Activated naive CD8-positive, alpha-beta T cell treated with anti-CD3 and anti-CD28 coated beads, Interleukin-2, amount 50 U/mL, for 16 hours (primary cell): ENCODE measurements around the gene PACRG.
"Not testable (repeated sequence)": the region's sequence is repeated elsewhere in the genome, so short reads cannot be mapped to it uniquely, and the experiment has no call there.

Experiments used
- DNase-seq: peaks from one replicate; pipeline ENCODE4 v3.0.0-alpha.2; 2020; ENCODE audit warnings: low read depth, low spot score

Gene PACRG

DNA sequence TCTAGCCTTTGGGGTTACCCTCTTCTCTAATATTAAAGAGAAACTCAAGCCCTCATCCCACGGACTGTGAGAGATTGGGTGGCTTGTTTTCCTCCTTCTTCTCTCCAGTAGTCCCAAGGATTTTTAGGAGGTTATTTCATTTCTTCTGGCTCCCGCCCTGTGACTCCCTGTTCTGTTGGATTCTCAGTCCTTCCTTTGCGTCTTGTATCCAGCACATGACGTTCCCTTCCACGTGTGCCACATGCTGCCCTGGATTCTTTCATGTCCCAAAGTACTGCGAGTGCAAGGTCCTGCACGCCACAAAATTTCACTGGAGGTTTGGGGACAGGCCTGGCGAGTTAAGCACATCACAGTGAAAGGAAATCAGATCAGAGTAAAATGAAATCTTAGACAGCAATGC is 213.4 kb downstream of the PACRG start:
- DNase-seq = no peak

DNA sequence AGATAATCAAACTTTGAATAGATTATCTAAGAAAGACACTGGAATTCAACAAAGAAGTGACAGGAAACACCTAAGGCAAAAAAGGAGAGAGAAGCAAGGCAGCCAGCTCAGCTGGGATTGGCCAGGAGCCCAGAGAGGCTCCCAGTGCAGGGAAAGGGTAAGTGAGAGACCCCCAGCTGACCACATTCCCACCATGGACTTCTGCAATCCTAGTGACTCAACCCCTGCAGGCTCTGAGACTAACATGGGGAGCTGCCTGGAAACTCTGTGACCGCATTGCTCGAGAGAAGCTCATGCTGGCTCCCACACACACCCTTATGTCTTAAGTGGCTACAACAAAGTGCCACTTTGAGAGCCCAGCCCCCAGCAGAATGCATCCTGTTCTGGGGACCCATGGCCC is 215.1 kb downstream of the PACRG start:
- no peak for DNase-seq

DNA sequence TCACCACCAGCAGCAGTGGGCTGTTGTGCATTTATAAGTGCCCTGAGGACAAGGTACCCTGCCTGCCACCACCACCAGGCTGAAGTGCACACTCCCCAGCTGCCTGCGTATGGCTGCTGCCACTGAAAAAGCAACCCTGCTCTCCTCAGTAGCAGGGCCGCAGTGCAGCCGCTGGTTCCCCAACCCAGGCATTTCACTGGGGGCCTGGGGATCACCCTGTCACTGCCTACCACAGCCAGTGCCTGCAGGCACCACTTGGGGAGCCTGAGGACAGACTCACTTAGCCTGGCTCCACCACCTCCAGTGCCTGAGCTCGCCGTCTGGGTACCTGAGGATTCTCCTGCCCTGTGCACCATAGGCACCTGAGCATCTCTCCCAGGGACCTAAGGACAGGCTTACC is 215.6 kb downstream of the PACRG start:
- DNase-seq = no peak

DNA sequence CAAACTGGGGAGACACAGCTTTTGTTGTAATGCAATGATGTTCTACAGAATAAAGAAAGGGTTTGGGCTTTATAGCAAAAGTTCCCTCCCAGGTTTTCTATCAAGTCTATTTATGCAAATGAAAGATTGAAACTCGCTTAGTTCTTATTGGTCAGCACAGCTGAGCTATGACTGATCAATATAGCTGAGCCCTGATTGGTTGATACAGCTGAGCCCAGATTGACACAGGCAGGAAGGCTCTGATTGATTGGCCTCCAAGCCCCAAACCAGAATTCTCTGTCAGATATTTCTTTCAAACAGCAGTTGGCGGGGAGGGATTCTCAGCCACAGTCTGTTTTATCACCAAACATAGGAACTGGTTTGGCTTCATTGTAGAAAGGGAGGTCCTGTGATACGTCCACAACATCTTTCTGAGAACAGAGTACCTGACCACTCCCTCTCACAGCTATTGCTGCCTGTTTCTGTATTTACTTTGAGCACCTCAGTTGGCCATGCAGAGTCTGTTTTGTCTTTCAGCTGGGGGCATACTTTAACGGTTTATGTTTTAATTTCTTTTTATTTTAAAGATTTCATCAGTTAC is 223.5 kb downstream of the PACRG start:
- no peak for DNase-seq

DNA sequence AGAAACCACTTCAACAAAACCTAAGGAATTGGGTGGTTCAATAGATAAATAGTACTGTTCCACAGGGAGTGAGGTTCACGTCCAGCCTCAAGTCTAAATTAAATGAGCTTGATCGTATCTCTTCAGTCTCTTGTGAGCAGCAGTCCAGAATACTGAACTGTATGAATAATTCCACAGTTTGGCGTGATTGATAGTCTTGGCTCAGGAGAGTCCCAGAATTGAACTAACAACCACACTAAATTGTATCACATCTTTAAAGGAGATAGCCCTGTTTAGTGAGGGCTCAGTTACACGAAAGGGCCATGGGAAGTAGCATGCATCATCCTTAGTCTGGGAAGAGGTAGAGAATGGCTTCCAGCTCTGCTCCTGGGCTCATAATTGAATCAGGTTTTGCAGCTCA is 224.6 kb downstream of the PACRG start:
- DNase-seq = no peak

DNA sequence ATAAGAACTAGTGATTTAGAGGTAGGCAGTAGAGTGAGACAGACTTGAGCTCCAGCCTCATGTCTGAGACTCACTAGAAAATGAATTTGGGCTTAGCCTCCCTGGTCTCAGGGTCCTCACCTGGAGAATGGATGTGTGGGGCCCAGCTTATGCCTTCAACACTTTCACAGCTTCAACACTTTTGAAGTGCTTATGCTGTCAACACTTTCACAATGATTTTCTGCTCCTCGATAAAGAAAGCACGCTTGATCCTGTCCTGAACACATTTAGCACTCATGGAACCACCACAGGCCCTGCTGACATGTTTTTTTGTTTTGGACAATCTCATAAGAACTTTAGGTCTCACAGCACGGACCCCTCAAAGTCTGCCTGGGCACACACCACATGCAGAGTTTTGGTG is 229.3 kb downstream of the PACRG start:
- DNase-seq = no peak

DNA sequence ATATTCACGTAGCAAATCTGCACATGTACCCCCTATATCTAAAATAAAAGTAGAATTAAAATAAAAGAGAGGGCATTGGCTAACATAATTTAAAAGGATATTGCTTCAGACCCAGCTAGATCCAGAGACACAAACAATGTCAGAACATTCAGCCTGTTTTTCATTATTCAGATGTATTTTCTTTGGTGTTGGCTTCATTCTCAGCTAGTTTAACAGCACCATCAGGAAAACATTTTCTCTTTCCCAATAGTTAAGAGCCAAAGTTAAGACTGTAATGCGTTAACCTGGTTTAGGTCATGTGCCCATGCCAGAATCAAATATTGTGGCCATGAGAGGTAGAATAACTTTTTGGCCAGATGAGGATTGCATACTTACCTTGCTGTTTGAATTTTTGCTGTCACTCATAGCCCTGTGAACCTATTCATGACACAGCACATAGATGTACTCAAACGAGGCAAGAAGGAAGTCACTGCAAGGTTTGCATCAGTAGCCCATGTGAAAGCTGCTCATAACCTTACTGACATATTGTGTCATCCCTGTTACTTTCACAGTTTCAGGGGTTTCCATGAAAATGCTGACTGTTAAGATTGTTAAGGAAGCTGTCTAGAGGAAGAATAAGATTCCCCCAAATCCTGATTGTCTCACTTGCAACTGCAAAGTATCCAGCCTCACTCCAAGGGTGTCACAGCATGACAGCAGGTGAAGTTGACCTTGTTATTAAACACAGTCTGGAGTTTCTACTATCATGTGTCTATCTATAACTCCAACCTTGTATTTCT is 233.1 kb downstream of the PACRG start:
- DNase-seq = no peak

DNA sequence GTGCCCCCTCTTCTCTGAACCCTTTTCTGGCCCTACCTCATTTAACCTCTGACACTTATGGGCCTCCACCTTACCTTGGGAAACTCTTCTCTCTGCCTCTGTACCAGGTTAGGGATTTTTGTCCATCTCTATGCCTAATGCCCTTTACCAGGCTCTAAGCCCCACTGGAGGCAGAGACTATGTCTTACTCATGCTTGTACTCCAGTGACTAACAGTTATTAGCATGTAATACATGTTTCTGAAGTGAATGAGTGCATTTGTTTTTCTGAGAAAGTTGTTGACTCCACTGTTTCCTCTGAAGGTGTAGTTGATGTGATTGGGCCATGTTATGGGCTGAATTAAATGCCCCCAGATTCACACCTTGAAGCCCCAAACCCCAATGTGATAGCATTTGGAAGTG is 234.3 kb downstream of the PACRG start:
- no peak for DNase-seq

DNA sequence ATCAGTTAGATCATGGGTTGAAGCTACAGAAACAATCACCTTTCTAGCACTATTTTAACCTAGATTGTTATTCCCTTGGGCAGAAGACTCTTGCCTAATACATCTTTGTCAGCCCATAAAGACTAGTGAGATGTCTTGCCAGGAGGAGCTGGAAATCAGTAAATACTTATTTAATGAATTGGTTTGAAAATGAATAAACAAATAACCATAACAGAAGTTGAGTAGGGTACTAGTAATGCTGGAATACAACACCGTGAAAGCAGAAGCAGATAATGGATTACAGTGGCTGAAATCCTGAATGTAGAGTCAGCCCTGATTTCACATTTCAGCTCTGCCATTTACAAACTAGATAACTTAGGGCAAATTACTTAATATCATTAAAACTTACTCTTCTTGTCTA is 236.1 kb downstream of the PACRG start:
- no peak for DNase-seq

DNA sequence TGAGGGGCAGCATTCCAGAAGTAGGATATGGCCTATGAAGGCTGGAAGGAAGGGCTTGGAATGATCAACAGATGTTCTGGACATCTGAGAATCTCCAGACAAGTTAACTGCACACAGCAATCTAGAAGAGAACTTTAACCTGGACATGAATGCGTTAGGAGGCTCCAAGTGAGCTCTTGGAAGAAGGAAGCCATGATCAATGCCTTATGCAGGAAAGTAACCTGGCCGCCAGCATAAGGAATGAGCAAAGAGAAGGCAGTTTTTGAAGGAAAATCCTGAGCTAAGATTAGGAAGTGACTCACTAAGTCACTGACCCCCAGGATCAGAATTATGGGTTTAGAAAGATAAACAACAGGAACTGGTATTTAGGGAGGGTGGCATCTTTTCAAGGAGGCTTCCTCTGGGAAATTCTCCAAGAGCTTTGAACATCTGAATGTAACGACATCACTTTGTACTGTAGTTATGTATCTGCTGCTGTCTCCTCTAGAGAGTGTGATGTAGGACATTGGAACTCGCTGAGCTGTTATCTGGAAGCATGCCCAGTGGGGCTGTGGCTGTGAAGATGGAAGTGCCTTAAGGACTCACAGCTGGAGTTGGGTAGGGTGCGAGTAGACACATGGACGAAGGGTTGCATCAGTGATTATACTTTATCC is 236.8 kb downstream of the PACRG start:
- no peak for DNase-seq

DNA sequence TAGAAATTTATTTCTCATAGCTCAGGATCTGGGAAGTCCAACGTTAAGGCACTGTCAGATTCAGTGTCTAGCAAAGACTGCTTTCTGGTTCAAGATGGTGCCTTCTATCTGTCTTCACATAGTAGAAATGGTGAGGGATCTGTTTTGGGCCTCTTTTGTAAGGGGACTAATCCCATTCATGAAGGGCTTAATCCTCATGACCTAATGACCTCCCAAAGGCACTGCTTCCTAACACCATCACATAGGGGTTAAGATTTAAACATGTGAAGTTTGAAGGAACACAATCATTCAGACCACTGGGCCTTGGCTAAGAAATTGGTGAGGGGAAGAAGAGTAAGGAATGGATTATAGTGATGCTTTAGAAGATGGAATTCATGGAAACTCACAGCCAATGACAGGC is 237.6 kb downstream of the PACRG start:
- no peak for DNase-seq

DNA sequence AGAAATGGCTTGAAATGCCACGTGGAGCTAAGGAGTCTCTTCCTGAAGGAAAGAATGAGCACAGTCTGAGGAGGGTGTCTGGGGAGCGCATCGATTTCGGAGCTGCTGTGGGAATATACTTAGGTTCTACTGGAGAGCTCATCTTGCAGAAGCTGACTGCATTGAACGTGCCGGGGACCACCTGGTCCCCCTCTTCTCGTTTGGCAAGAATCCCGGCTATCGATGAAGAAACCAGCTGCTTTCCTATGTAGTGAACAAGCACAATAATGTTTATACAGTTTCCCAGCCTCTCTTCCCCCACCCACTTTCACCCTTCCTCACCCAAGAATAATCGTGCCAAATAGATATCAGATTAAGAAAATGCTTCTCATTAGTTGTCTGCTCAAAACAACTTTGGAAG is 242.5 kb downstream of the PACRG start:
- no peak for DNase-seq

DNA sequence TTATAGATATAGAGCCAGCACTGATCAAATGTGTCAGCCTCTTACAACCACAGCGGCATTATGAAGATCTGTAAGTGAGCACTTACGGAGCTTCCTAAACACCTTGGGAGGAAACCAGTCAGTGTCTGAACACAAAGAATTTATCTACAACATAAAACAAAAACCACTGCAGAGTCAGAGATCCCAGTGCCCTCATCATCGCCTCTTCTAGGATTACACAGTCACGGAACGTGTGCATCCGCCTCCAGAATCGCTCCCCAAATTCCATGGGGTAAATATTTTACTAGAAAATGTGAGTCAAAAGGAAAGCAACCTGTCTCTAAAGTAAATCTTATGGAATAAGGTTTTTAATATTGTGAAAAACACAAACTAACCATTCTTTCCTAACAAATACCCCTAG is 243.6 kb downstream of the PACRG start:
- no peak for DNase-seq

DNA sequence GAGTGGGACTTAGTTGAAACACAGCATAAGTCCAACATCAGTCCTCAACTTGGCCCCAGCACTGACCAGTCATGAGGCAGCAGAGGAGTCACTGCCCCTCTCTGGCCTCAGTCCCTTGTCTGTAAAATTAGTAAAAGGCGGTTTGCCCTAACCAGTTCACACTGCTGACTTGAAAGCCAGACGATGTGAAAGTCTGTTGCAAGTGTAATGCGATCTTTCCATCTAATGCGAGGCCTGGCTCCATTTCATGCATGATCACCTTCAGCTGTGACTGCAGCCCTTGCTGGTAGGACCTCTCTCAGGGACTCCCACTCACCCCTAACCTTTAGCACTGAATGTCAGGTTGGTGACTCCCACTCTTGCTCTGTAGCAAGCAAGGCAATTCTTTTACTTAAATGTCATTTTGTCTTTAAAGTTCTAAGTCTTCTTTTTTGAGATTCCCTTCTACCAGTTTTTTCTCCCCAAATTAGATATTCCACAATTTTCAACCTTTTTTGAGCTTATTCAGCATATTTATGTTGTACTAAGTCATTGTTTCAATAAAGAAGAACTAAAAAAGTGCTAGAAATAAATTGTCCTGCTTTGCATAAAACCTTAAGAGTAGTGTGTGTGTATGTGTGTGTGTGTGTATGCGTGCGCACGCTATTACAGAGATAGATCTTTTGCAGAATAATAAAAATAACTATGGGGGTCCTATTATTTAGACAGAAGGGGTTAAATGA is 245.5 kb downstream of the PACRG start:
- DNase-seq = no peak

DNA sequence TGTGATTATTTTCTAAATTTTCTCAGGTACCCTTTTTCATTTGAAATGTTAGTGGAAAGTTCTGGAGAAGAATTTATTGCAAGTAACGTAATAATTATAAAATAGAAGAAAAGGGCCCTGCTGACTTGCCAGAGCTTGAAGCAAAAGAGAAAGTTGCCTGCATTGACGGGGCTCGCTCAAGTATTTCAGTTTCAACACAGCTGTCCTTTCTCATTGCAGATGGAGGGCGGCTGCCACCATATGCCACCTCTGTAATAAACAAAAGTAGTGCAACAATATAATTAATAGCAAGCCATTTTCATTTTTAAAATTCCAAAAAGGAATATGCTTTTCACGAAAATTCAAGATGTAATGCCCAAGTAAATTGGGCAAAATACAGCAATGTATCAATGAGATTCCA is 246.2 kb downstream of the PACRG start:
- DNase-seq = no peak

DNA sequence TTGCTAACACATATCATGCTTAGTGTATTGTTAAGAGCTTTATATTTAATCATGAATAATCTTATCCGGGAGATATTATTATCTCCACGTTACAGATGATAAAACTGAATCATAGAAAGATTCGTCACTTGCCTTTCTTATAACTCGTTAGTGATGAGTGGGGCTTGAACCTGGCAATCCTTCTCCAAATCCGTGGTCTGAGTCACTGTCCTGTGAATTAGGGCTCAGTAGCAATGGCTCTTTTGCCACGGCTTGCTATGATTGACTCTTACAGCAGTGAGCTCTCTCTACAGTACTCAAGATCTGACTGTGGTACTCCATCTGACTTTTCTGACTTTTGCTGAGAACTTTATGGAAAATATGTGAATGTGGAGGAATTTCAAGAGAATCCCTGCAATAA is 246.9 kb downstream of the PACRG start:
- DNase-seq = no peak

DNA sequence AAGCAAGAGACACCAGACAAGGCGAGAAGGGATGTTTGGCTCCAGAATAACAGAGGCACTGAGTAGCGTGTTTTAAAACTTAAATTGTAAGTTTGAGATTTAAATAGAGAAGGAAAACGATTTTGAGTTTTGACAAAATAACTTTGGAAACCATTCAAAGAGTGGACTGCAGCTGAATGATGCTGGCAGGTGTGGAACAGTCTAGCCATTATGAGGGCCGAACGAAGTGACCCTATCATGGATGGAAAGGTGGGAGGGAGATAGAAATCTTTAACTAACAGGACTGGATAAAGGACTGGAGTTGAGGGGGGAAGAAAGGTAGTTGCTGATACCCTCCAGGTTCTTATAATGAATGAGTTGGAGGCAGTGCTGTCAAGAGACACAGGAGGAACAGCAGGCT is 248.4 kb downstream of the PACRG start:
- no peak for DNase-seq

DNA sequence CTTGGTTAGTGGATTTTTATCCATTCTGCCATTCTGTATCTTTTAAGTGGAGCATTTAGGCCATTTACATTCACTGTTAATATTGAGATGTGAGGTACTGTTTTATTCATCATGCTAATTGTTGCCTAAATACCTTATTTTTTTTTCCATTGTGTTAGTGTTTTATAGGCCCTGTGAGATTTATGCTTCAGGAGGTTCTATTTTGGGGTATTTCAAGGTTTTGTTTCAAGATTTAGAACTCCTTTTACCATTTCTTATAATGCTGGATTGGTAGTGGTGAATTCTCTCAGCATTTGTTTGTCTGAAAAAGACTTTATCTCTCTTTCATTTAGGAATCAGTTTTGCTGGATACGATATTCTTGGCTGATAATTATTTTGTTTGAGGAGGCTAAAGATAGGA is 255.5 kb downstream of the PACRG start:
- DNase-seq = not testable (repeated sequence)

DNA sequence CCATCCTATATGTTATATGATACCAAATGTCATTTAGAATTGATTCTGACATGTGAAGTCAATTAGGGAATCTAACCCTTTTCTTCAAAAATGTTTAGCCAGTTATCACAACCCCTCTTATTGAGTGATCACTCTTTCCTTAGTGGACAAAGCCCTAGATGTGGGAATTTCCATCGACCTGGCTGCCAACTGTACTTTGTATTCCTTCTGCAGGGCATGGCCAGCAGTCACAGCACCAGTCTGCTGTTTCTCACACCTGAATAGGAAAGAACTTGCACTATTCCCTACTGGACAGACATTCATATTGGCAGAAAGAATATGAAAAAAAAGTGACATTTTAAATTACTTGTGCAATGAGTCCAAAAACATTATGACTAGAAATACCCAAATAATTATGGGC is 271.0 kb downstream of the PACRG start:
- no peak for DNase-seq

DNA sequence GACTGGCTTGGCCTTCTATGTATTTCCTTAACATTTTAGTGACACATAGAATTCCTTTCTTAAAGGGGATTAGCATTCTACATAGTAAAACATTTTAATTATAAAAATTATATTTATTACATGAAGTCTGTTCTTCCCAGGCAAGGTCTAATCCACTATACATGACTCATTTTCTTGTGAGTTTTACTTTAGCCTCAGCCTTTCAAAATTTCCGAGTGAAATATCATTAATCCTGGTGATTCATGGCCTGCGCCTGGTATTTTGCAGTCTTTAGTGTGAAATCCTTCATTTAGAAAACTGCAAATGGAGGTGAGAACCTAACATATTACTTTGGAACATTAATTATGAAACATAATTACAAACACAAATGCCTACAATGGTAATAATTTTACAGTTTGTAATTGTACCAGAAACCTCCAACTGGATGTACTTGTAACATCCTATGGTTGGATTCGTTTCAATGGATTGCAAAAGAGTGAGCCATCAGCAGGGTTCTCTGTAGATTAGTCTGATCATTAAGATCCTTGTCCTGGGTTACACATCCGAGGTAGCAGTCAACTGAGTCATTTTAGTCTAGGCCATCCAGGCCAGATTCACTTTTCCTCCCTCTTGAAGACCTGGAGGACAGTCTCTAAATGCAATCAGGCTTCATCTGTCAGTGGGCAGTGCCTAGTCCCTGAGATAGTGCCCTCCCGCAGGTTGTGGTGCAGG is 272.0 kb downstream of the PACRG start:
- DNase-seq = no peak

DNA sequence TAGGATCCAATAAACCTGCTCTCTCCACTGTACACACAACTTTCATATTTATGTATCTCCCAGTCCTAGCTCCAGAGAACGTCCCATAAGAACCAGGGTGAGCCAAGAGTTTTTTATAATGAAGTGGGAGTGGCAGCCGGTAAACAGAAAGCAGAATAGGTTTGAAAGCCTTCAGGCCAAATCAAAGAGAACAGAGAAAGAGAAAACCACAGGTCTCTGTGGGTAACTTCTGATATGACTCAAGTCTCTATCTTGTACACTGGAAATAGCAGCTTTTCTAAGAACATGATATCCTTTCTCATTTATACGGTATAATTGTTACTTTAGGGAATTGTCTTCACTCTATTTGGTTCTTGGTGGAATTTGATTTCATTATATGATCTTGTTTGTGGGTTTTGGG is 273.6 kb downstream of the PACRG start:
- DNase-seq = no peak

DNA sequence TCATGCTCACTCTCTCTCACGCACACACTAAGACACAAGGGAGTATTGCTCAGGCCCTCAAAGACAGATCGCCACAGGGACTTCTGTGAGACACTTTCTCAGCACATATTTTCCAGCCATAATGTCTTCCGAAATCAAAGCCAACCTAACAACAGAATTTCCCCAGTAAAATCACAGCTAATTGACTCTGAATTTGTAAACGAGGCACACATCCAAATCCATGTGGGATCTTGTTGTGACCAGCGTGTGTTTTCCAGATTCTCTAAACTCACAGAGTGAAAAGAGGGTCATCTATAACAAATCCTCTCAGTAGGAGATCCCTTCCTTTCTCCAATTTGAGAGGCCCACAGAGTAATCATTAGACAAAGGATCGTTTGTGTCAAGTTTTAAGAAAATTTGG is 280.4 kb downstream of the PACRG start:
- DNase-seq = no peak
